ENCODE data around the gene PVR.
"Not testable (repeated sequence)": the region's sequence is repeated elsewhere in the genome, so short reads cannot be mapped to it uniquely, and the experiment has no call there.

The PVR gene

DNA sequence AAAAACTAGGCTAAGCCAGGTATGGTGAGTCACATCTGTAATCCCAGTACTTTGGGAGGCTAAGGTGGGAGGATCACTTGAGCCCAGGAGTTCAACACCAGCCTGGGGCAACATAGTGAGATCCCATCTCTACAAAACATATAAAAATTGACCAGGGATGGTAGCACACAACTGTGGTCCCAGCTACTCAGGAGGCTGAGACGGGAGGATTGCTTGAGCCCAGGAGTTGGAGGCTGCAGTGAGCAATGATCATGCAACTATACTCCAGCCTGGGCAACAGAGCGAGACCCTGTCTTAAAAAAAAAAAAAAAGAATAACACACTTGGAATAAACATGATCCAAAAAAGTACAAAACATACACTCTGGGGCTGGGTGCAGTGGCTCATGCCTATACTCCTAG, 26.3 kb downstream of the PVR start:
- DNase-seq (ENCODE audit: extremely low read depth in 1 of 2, low read depth in 1 of 2) = not testable (repeated sequence)

DNA sequence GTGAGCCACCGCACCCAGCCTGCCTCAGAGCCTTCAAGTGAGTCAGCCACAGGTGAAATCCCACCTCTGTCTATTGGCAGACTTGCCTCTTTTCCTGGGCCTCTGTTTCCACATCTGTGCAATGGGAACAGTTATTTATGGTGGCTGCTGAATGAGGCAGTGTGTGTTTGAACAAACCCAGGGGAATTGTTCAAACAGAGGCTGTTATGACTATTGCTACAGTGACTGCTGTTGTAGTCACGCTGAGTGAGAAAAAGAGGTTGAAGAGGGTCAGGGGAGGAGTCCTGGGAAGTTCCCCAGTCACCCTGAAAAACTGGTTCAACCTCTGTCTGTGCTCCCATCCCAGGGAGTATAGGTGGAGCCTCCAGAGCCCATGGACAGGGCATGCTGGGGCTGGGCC, 27.7 kb downstream of the PVR start, which contains the start of gene CEACAM19:
Gene CEACAM19 (plus strand): TSS at position 83 of the 400 bp plus-strand sequence. CDS start 450 bp downstream, outside the sequence.
- DNase-seq (ENCODE audit: extremely low read depth in 1 of 2, low read depth in 1 of 2) = no peak

DNA sequence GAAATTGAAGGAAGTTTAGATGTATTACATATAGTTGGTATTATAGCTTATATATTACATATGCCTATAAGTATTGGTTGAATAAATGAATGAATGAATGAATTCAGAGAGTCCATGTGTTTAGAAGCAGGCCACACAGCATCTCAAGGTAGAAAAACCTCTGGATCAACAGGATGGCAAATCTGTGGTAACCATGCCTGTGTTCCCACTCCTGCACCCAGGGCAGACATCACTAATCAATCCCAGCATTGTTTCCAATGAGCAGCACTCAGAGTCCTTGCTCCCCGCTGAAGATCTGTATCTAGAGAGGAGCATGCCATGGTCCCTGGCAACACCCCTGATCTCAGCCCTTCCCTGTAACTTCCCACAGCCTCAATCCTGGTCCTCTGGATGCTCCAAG, 28.5 kb downstream of the PVR start:
- DNase-seq (ENCODE audit: extremely low read depth in 1 of 2, low read depth in 1 of 2) = no peak

DNA sequence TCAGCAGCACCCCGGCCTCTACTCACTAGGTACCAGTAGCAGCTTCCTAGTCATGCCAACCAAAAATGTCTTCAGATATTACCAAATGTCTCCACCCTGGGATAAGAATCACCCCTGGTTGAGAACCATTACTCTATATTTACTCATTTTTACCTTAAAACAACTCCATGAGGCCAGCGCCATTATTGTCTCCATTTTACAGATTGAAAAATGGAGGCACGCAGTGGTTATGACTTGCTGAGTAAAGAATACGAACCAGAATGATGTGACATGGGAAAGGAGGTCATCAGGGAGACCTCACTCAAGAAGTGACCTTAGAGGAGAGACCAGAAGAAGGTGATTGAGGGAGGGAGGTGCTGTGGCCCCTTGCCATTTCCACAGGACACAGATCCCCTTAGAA, 29.8 kb downstream of the PVR start:
- no peak for DNase-seq (ENCODE audit: extremely low read depth in 1 of 2, low read depth in 1 of 2)

DNA sequence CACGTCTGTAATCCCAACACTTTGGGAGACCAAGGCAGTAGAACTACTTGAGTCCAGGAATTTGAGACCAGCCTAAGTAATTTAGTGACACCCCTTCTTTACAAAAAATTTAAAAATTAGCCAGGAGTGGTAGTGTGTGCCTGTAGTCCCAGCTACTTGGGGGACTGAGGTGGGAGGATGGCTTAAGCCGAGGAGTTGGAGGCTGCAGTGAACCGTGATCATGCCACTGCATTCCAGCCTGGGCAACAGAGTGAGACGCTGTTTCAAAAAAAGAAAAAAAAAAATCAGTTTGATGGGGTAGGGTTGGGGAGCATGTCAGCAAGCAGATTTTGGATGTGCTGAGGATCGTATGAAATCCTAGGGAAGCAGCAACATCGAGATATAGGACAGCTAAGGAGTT, 31.8 kb downstream of the PVR start:
- no peak for DNase-seq (ENCODE audit: extremely low read depth in 1 of 2, low read depth in 1 of 2)

DNA sequence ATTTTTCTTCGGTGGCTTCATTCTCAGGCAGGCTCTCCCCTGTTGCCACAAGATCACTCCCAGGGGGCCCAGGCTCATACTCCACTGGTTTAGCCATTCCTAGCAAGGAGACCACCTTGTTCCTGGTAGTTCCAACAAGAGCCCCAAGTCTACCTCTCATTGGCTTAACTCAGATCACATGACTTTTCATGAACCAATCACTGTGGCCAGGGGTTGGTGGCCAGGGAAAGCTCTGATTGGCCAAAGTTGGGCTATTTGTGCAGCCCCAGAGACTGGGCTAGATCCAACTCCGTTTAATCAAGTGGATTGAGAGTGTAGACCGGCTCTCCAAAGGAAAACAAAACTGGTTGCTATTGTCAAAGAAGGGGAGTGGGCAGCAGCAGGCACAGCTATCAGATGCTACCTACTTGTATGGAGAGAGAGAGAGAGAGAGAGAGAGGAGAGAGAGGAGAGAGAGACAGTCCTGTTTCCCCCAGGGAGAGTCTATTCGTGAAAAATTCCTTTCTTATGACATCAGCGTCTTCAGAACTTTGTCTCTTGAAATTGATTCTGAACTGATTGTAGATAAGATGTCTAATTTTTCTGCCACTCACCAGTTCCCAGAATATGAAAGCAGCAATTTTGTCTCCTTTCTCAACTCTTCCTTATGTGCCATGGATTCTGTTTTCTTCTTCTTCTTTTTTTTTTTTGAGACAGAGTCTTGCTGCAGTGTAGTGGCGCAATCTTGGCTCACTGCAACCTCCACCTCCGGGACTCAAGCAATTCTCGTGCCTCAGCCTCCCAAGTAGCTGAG, 33.5 kb downstream of the PVR start:
- DNase-seq (ENCODE audit: extremely low read depth in 1 of 2, low read depth in 1 of 2) = no peak

DNA sequence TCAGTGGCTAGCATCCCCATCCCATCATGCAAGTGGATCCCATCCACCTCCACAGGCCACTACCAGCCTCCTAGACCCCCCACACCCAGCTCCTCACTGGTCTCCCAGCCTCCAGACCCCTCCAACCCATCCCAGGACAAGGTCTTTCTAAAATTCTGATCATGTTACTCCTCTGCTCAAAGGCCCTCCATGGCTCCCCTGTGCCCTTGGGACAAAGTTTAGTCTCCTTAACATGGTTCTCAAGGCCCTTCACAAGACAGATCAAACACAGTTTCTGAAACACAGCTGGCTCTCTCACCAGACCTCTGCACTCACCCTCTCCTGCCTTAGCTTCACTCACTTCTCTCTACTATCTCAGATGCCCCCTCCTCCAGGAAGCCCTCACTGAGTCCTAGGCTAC, 36.8 kb downstream of the PVR start:
- no peak for DNase-seq (ENCODE audit: extremely low read depth in 1 of 2, low read depth in 1 of 2)

DNA sequence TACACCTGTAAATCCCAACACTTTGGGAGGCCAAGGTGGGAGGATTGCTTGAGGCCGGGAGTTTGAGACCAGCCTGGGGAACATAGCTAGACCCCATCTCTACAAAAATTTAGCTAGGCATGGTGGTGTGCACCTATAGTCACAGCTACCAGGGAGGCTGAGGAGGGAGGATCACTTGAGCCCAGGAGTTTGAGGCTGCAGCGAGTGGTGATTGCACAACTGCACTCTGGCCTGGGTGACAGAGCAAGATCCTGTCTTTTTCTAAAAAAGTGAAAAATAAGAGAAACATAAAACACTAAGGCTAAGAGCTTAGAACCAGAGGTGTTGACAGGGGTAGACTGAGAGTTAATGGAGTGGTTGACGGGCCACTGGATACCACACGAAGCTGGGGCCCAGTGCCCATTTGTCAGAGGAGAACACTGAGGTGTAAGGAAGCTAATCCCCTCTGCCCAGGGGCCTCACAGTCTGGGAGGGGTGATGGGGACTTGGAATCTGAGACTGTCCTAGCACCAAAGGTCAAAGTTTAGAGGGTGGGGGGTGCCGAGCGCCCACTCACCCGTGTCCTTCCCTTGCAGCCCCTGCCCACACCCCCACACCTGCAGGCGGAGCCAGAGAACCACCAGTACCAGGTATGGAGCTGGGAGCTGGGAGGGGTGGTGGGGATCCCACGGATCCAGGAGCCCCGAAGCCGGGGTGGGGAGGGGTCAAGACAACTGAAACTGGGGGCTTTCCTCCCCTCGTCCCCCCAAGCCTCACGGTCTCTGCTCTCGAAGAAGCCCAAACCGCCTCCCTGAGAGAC, 38.5 kb downstream of the PVR start:
- no peak for DNase-seq (ENCODE audit: extremely low read depth in 1 of 2, low read depth in 1 of 2)

DNA sequence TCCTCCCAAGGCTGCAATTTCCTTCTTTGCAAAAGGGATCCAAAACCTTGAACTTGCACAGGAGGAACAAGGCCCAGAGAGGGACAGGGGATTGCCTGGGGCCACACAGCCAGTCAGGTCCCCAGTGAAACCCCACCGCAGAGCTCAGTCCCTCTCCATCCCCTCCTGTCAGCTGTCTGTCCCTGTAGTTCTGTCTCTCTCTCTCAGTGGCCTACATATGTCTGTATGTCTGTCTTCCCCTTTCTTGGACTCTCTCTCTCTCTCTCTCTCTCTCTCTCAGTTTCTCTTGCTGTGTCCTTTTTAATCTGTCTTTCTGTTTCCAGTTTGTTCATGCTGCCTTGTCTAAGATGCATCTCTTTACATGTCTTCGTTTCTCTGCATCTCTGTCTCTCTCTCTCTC, 39.1 kb downstream of the PVR start:
- DNase-seq (ENCODE audit: extremely low read depth in 1 of 2, low read depth in 1 of 2) = no peak

DNA sequence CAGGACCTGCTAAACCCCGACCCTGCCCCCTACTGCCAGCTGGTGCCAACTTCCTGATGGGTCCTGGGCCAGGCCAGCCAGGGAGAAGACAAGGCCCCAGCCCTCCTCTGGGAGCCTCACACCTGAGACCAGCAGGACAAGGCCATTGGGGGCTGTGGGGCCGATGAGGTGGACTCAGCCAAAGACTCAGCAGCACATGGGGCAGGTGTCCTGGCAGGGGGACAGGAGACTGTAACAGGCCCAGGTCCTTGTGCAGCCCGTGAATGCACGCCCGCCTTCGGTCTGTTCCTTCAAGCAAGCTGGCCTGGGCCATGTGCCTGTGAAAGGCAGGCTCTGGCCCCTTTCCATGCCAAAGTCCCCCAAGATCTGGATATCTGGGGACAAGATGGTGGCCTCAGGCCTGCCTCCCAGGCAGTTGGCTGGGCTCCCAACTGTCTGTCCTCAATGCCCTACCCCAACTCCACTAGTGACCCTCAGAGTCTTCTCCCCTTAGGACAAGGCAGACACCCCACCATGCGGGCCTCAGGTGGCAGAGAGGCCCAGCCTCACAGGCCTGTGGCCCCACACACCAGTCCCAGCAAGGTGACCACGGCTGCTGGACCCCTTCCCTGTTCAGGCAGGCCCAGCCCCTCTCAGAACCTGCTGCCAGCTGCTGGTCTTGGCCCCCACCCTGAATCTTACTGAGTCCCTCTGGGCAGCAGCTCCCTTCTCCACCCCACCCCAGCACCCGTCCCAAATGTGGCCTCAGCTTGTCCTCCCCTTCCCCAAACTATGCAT, 39.9 kb downstream of the PVR start:
- no peak for DNase-seq (ENCODE audit: extremely low read depth in 1 of 2, low read depth in 1 of 2)

DNA sequence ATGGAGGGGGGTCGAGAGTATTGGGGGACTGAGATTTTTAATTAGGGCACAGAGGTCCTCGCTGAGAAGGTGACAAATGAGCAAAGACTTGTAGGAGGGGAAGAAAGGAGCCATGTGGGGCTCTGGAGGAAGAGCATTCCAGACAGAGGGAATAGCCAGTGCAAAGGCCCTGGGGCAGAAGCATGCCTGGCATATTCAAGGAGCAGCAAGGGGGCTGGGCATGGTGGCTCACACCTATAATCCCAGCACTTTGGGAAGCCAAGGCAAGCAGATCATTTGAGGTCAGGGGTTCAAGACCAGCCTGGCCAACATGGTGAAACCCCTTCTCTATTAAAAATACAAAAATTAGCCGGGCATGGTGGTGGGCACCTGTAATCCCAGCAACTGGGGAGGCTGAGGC, 40.7 kb downstream of the PVR start:
- DNase-seq (ENCODE audit: extremely low read depth in 1 of 2, low read depth in 1 of 2) = not testable (repeated sequence)

DNA sequence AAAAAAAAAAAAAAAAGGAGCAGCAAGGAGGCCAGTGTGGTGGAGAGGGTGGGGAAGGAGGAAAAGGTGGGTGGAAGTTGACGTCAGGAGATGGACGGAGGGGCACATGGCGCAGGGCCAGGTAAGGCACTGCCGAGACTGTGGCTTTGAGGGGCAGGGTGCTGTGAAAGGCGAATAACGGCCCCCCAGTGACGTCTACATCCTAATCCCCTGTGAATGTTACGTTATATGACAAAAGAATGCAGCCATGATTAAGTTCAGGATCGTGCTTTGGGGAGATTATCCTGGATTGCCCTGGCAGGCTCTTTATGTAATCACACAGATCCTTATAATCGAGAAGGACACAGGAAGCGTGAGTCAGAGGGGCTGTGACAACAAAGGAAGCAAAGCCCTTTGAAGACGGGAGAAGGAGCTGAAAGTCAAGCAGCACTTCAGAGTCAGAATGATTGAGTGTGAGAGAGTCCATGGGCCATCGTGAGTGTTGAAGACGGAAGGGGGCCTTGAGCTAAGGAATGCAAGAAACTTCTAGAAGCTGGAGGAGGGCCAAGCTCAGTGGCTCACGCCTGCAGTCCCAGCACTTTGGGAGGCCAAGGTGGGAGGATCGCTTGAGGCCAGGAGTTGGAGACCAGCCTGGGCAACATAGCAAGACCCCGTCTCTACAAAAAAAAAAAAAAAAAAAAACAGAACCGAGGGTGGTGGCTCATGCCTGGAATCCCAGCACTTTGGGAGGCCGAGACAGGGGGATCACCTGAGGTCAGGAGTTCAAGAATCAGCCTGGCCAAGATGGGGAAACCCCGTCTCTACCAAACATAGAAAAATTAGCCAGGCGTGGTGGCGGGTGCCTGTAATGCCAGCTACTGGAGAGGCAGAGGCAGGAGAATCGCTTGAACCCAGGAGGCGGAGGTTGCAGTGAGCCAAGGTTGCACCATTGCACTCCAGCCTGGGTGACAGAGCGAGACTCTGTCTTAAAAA, 41.5 kb downstream of the PVR start:
- no peak for DNase-seq (ENCODE audit: extremely low read depth in 1 of 2, low read depth in 1 of 2)

DNA sequence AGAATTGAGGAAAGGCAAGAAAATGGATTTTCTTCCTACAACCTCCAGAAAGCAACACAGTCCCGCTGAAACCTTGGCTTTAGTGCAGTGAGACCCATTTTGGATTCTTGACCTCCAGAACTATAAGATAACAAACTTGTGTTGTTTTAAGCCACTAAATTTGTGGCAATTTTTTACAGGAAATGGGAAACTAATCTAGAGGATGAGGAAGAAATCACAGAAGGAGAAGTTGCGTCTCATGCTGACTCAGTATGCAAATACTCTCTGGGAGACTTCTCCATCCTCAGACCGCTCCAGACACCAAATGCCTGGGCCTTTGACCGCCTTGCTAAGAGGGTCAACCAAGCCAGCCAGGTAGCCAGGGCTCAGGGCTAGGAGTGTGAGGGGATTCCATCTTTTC, 42.2 kb downstream of the PVR start:
- no peak for DNase-seq (ENCODE audit: extremely low read depth in 1 of 2, low read depth in 1 of 2)

DNA sequence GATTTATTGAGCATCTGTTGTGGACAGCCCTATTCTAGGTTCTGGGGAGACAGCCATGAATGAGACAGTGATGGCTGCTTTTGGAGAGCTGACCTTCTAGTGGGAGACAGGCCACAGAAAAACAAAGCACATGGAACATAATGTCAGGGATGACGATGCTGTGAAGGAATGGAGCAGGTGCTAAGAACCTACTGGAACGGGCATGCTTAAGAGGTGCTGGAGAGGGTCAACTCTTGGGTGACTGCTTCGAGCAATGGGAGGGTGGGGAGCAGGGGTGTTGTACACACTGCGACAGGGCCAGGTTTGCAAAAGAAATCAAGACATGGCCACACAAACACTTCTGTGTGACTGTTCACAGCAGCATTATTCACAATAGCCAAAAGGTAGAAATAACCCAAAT, 43.2 kb downstream of the PVR start:
- DNase-seq (ENCODE audit: extremely low read depth in 1 of 2, low read depth in 1 of 2) = no peak

DNA sequence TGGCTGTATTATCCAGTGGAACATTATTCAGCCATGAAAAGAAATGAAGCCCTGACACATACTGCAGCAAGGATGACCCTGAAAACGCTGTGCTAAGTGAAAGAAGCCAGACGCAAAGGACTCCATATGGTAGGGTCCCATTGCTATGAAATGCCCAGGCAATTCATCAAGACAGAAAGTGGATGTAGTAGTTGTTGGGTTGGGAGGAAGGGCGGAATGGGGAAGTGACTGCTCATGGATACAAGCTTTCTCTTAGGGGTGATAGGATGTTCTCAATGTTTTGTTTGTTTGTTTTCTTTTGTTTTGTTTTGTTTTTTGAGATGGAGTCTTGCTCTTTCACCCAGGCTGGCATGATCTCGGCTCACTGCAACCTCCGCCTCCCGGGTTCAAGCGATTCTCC, 44.2 kb downstream of the PVR start:
- DNase-seq (ENCODE audit: extremely low read depth in 1 of 2, low read depth in 1 of 2) = no peak

DNA sequence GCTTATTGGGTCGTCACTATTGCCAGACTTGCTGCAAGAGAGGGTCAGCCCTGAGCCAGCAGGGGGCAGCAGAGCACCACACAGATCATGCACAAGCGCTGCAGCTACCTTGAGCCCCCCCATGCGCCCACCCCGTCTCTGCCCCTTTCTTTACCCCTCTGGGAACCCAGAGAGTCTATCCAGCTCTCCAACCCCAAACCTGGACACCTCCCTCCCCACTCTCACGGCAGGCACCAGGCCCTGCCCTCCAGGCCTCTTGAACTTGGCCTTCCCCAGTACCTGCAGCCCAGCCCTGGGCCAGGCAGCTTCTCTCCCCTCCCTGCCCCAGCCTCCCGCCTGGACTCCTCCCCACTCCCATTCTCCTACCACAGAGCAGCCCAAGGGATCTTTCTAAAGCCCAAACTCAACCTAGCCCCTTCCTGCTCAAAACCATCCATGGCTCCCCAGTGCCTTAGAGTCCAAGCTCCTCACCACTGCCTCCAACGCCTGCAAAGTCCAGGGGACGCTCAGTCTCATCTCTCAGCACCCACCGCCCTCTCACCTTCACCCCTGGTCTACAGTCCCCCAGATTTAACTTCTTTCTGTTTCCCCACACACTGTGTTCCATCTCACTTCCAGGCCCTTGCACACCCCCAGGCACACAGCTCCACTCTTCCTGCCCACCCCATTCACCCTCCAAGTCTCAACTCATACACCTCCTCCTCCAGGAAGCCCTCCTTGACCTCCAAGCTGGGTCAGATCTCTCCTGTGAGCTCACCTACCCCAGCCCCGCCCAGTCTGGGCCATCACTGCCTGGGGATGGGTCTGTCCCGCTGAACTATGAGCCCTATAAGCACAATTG, 45.8 kb downstream of the PVR start:
- DNase-seq (ENCODE audit: extremely low read depth in 1 of 2, low read depth in 1 of 2) = peak; percentile 37 to 51

DNA sequence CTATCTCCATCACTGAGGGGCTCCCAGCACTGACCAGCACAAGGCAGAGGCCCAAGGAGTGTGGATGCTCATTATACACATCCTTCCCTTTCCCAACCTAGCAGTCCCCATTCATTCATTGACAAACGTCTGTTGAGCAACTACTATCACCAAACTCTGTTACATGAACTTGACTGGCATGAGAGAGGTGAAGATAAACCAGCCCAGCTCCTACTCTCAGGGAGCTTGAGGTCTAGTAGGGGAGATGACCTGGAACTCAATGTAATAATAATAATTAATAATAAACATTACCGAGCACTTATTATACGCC, 46.4 kb downstream of the PVR start:
- no peak for DNase-seq (ENCODE audit: extremely low read depth in 1 of 2, low read depth in 1 of 2)

DNA sequence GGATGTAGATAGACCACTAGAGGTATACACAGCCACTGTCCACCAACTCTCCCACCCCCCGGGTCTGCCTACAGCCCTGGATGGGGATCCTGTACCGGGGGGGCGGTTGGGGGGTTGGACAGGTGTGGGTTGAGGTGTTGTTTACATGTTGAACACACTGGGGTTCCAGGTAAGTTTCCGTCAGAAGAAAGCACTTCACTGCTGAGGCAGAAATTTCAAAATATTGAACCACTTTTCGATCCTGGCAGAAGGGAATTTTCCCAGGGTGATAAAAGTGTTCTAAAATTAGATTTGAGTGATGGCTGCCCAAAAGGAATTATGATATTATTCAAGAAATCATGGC, 48.6 kb downstream of the PVR start:
- DNase-seq (ENCODE audit: extremely low read depth in 1 of 2, low read depth in 1 of 2) = no peak

DNA sequence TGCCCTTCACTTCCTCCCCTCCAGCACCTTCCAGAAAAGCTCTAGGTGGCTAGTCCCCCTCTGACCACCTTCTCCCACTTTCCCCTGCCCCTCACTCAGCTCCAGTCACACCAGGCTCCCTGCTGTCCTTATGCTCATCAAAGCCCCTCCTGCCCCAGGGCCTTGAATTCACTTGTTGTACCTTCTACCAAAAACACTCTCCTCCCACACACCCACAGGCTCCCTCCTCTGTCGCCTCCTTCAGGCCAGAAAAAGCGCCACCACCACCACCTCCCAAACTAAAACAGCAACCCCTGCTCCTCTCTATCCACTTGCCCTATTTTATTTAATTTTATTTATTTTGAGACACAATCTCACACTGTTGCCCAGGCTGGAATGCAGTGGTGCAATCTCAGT, 50.5 kb downstream of the PVR start:
- no peak for DNase-seq (ENCODE audit: extremely low read depth in 1 of 2, low read depth in 1 of 2)

Measured in stimulated activated CD8-positive, alpha-beta memory T cell treated with anti-CD3 and anti-CD28 coated beads, Interleukin-7, amount 100 ng/mL, for 48 hours (primary cell).